Adrenal gland (tissue), 5 donors: ENCODE data around the gene NAGLU.

ENCODE experiments used
- CTCF ChIP-seq, 6 experiments: fragments of 450-650 bp in 4 of 6; fragments of 200-600 bp in 2 of 6; sonication (generic) in 1 of 6; IDR thresholded peaks; 1 replicate in 5 of 6; 2 replicates in 1 of 6; pipeline versions ENCODE4 v1.5.1 to v1.8.0; 2016 to 2021; ENCODE audit warnings: antibody characterized with exemption in 6 of 6, mild to moderate bottlenecking in 2 of 6, moderate library complexity in 1 of 6
- POLR2A ChIP-seq, 2 donors: fragments of 450-650 bp; IDR thresholded peaks; one replicate each; pipeline ENCODE4 v1.6.1; 2017; ENCODE audit warnings: antibody characterized with exemption in 2 of 2, mild to moderate bottlenecking in 2 of 2, moderate library complexity in 1 of 2
- donor health status: DM: no; HTN: no; CAD: no.

GRCh38 chr17:42553161-42553818 is 17.2 kb downstream of the NAGLU start:
- TF ChIP-seq CTCF (IDR thresholded peaks at IDR 0.05) (no peak), POLR2A (IDR thresholded peaks at IDR 0.05) (no peak)
